ENCODE data around the gene PRAF2. TPM values are rescaled to one million over a fixed set of nuclear protein-coding genes. Genes with fewer than 3 reads are reported as not detected.

The PRAF2 gene
- total RNA-seq, 3 donors from 2014 or later: 5.9 to 18.4 (median 6.6) TPM

DNA sequence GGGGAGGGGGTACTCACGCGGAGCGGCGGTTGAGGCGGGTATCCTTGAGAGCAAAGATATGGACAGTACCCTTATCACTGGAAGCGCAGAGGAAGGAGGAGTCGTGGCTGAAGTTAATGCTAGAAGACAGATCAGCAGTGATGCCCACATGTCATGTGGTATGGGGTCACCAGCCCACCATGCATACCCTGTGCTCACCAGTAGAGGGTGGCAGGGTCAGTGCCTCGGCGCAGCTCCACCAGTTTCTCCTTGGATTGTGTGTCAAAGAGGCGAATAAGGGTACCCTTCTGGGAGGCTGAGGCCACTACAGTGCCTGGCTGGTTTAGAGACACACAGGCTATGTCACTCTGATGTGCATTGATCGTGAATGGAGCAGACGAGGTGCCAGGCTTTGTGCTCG is 1.5 kb upstream of the PRAF2 start:
- H3K27ac ChIP-seq: no peak overlapping the region
- DNase-seq (ENCODE audit: low spot score in 2 of 2): no peak
- no peaks in the 10 kb centered on the region for H3K36me3 ChIP-seq
- no peaks in the 10 kb centered on the region for H3K9me3 ChIP-seq
- no peak overlapping the region for H3K4me3 ChIP-seq
- H3K4me1 ChIP-seq: no peaks in the 10 kb centered on the region
- intact Hi-C loops (cut with DNase I; ENCODE audit: low total_unique reads): no loop called here
- H3K27me3 ChIP-seq: peaks cover 0 to 20% of the 10 kb centered on the region in 2 donors
- TF ChIP-seq POLR2A (IDR thresholded peaks at IDR 0.05): no peak
- no peak for TF ChIP-seq POLR2AphosphoS5 (IDR thresholded peaks at IDR 0.05)
- TF ChIP-seq, protein P1, sequence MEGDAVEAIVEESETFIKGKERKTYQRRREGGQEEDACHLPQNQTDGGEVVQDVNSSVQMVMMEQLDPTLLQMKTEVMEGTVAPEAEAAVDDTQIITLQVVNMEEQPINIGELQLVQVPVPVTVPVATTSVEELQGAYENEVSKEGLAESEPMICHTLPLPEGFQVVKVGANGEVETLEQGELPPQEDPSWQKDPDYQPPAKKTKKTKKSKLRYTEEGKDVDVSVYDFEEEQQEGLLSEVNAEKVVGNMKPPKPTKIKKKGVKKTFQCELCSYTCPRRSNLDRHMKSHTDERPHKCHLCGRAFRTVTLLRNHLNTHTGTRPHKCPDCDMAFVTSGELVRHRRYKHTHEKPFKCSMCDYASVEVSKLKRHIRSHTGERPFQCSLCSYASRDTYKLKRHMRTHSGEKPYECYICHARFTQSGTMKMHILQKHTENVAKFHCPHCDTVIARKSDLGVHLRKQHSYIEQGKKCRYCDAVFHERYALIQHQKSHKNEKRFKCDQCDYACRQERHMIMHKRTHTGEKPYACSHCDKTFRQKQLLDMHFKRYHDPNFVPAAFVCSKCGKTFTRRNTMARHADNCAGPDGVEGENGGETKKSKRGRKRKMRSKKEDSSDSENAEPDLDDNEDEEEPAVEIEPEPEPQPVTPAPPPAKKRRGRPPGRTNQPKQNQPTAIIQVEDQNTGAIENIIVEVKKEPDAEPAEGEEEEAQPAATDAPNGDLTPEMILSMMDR (IDR thresholded peaks at IDR 0.05): no peak

DNA sequence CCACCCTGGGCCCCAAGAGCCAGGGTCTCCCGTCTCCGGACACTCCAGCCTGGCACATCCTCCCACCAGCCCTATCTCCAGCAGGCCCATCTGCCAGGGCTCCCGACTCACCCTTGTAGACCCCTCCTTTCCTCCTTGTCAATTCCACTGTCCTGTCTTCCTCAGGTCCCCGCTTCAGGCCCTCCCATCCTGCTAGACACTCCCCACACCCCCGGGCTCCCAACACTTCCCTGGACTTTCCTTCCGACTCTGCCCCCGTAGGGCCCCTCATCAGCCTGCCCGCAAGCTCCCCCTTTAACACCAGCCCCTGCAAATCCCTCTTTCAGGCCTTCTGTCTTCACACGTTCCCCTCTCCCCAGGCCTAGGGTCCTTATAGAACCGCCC is 1.1 kb downstream of the PRAF2 start:
- peak overlapping the region; percentile 16 to 29 for H3K27ac ChIP-seq
- intact Hi-C loops (cut with DNase I; ENCODE audit: low total_unique reads): no loop called here
- TF ChIP-seq, protein P1 (IDR thresholded peaks at IDR 0.05): no peak
- TF ChIP-seq POLR2AphosphoS5 (IDR thresholded peaks at IDR 0.05) (no peak), POLR2A (IDR thresholded peaks at IDR 0.05) (no peak)

DNA sequence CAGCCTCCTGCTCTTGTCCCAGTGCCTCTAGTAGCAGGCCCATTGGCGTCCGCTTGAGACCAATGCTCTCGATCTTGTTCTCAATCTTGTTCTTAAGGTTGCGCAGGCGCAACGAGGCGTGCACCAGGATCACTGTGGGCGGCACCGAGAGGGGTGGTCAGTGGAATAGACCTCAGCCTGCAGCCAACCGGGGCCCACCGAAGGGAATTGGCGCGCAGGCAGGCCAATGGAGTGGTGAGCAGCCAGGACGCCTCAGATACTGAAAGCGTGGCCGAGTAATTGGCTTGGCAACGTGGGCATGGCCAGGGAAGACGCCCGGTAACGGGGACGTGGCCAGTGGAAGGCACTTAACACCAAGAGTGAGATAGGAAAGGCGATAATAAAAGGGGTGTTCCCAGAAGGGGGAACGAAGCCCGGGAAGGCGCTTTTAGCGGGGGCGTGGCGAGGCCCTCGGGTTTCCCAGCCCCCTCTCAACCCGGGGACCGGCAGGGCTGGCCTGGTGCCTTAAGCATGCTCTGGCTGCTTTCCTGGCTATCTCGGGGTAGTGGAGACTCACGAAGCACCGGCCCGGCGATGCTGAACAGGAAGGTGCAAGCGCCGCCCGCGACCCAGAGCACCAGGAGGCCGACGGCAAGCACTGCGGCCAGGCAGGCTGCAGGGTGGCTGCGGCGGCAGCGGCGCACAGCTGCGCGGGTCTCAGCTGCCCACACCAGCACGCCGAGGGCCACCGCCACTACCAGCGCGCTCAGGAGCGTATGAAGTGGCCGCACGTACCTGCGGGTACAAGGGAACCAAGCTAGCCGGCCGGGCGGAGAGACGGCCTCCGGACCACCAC is 1.7 kb downstream of the PRAF2 start:
- Histone ChIP-seq H3K4me1 (no peaks in the 10 kb centered on the region), H3K27ac (peak overlapping the region; percentile 16 to 29), H3K4me3 (peak overlapping the region; percentile 46 to 72 (median 56)), H3K36me3 (no peaks in the 10 kb centered on the region), H3K27me3 (peaks cover 0 to 20% of the 10 kb centered on the region in 2 donors), H3K9me3 (no peaks in the 10 kb centered on the region)
- intact Hi-C loops (cut with DNase I; ENCODE audit: low total_unique reads): no loop called here
- peak; percentile 65 to 76 for DNase-seq (ENCODE audit: low spot score in 2 of 2)
- TF ChIP-seq POLR2A (IDR thresholded peaks at IDR 0.05) (no peak), POLR2AphosphoS5 (IDR thresholded peaks at IDR 0.05) (no peak)
- TF ChIP-seq, protein P1 (IDR thresholded peaks at IDR 0.05): no peak

More for the DNA sequence above, 1.1 kb downstream of the PRAF2 start:
- Histone ChIP-seq H3K4me1 (no peaks in the 10 kb centered on the region), H3K9me3 (no peaks in the 10 kb centered on the region), H3K36me3 (no peaks in the 10 kb centered on the region), H3K27me3 (peaks cover 0 to 20% of the 10 kb centered on the region in 2 donors), H3K4me3 (peak overlapping the region; percentile 46 to 72 (median 56))
- DNase-seq (ENCODE audit: low spot score in 2 of 2): no peak

DNA sequence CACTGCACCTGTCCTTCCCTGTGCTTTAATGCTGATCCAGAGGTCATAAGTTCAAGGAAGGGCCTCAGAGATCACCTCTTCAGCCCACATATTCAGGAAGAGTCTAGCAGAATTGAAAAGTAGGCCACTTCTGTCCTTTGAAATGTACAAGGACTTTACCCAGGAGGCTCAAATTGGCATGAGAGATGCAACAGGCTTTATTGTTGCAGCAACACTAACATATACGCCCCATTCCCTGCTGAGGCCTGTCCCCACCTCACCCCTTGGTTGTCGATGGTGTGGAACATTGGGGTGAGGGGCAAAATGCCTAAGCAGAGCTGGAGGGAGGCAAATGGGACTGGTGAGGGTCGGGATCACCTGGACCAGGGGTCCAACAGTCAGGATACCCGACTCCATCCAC is 2.8 kb downstream of the PRAF2 start:
- H3K4me1 ChIP-seq: no peaks in the 10 kb centered on the region
- no peak for DNase-seq (ENCODE audit: low spot score in 2 of 2)
- H3K27me3 ChIP-seq: peaks cover 0 to 13% of the 10 kb centered on the region in 2 donors
- no peaks in the 10 kb centered on the region for H3K9me3 ChIP-seq
- no peaks in the 10 kb centered on the region for H3K36me3 ChIP-seq
- intact Hi-C loops (cut with DNase I; ENCODE audit: low total_unique reads): no loop called here
- H3K27ac ChIP-seq: no peak overlapping the region
- TF ChIP-seq POLR2AphosphoS5 (IDR thresholded peaks at IDR 0.05) (no peak), POLR2A (IDR thresholded peaks at IDR 0.05) (no peak)
- TF ChIP-seq, protein P1 (IDR thresholded peaks at IDR 0.05): no peak
- H3K4me3 ChIP-seq: no peak overlapping the region

DNA sequence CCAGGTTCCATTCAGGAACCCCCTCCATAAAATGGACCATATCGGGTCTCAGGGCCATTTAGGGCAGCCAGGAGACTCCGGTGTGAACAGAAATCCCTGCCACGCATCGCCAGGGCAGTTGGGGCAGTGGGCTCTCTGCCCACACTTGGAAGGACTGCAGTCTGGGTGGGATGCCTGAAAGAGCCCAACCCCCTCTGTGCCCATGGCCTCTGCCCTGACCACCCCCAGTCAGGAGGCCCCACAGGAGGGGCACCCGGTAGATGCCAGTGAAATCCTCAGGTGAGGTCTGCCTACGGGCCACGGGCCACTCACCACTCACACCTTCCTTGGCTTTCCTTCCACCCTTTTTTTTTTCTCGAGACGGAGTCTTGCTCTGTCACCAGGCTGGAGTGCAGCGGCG is 4.8 kb downstream of the PRAF2 start:
- Histone ChIP-seq H3K4me1 (no peaks in the 10 kb centered on the region), H3K27me3 (peaks cover 0 to 12% of the 10 kb centered on the region in 2 donors), H3K36me3 (no peaks in the 10 kb centered on the region), H3K4me3 (no peak overlapping the region), H3K9me3 (no peaks in the 10 kb centered on the region), H3K27ac (no peak overlapping the region)
- no peak for DNase-seq (ENCODE audit: low spot score in 2 of 2)
- TF ChIP-seq POLR2A (IDR thresholded peaks at IDR 0.05) (no peak), POLR2AphosphoS5 (IDR thresholded peaks at IDR 0.05) (no peak)
- TF ChIP-seq, protein P1 (IDR thresholded peaks at IDR 0.05): no peak
- intact Hi-C loops (cut with DNase I; ENCODE audit: low total_unique reads): no loop called here
